GM12878 (cell line): ENCODE results near the gene FRRS1L. TPM values are rescaled to one million over a fixed set of nuclear protein-coding genes. Genes with fewer than 3 reads are reported as not detected.

Source experiments
- ATAC-seq: fragments of 200-7000 bp; cut with Tn5 transposase; 3 replicates; pipeline ENCODE4 v1.9.1; 2020; ENCODE audit warnings: mild to moderate bottlenecking, moderate library complexity
- BruUV-seq: library from RNA; stranded (reverse); fragments of 400-500 nt; replicated peaks from 2 replicates; lab custom pipeline; 2021; lab: Mats Ljungman, UMichigan
- CTCF ChIA-PET: fragments of 300-600 bp; sonication (Branson Sonifier 250); formaldehyde crosslinking; extraction: SDS; loops from one replicate; lab custom pipeline; 2021; ENCODE audit warnings: inconsistent platforms; lab: Yijun Ruan, JAX
- POLR2A ChIA-PET: fragments of 350-600 bp; formaldehyde crosslinking; extraction: SDS; loops from one replicate; lab custom pipeline; 2021; ENCODE audit warnings: inconsistent platforms; lab: Charles Lee
- RAD21 ChIA-PET: fragments of 300-600 bp; sonication (Branson Sonifier 250); formaldehyde crosslinking; loops from one replicate; lab custom pipeline; 2023; ENCODE audit warnings: antibody characterized with exemption; ENCODE audit not compliant: unreplicated experiment; lab: Charles Lee
- SMC1A ChIA-PET: fragments of 300-600 bp; sonication (Branson Sonifier 250); formaldehyde crosslinking; loops from one replicate; lab custom pipeline; 2023; ENCODE audit not compliant: unreplicated experiment, uncharacterized antibody; lab: Charles Lee
- DNase-seq: peaks from one replicate; pipeline ENCODE4 v3.0.0-alpha.2; 2011; ENCODE audit warnings: low read depth, low spot score
- FAIRE-seq: peaks from 3 replicates; lab custom pipeline; 2011; peaks lifted over from hg19 to GRCh38; lab: Jason Lieb, UNC
- H2AFZ ChIP-seq: 2 replicates; pipeline ENCODE4 v1.6.0; 2011; ENCODE audit warnings: low read depth, low read length, control low read depth; ENCODE audit not compliant: control insufficient read depth
- H3K27ac ChIP-seq: 2 replicates; pipeline ENCODE4 v1.5.1; 2011; ENCODE audit warnings: control low read depth; ENCODE audit not compliant: control insufficient read depth, insufficient read depth
- H3K27me3 ChIP-seq, 2 experiments: replicated peaks in 1 of 2; 2 replicates each; pipeline versions ENCODE4 v1.6.0 to v1.6.1; 2011; ENCODE audit warnings: low read length in 1 of 2; ENCODE audit not compliant: control insufficient read depth in 2 of 2, insufficient read depth in 2 of 2
- H3K36me3 ChIP-seq, 2 experiments: 2 replicates each; pipeline ENCODE4 v1.5.1; 2011; ENCODE audit warnings: low read length in 1 of 2; ENCODE audit not compliant: control insufficient read depth in 2 of 2, insufficient read depth in 2 of 2
- H3K4me1 ChIP-seq: 2 replicates; pipeline ENCODE4 v1.6.1; 2011; ENCODE audit warnings: mild to moderate bottlenecking, low read length, moderate library complexity, mixed read lengths; ENCODE audit not compliant: control insufficient read depth, insufficient read depth
- H3K4me2 ChIP-seq: 2 replicates; pipeline ENCODE4 v1.6.0; 2011; ENCODE audit warnings: control low read depth; ENCODE audit not compliant: control insufficient read depth, insufficient read depth
- H3K4me3 ChIP-seq: fragments of 200-600 bp; sonication (generic); 2 replicates; pipeline ENCODE4 v1.5.1; 2016
- H3K79me2 ChIP-seq: 2 replicates; pipeline ENCODE4 v1.6.0; 2011; ENCODE audit warnings: low read length; ENCODE audit not compliant: control insufficient read depth, insufficient read depth
- H3K9ac ChIP-seq: 2 replicates; pipeline ENCODE4 v1.8.0; 2011; ENCODE audit warnings: low read length, control low read depth, mixed read lengths; ENCODE audit not compliant: control insufficient read depth, insufficient read depth
- H3K9me3 ChIP-seq: replicated peaks from 3 replicates; pipeline ENCODE4 v1.5.1; 2011; ENCODE audit warnings: mild to moderate bottlenecking, low read length; ENCODE audit not compliant: control insufficient read depth, insufficient read depth
- H4K20me1 ChIP-seq: 2 replicates; pipeline ENCODE4 v1.6.0; 2011; ENCODE audit not compliant: control insufficient read depth, insufficient read depth
- CEBPB ChIP-seq, 2 experiments: fragments of 150-350 bp in 1 of 2; IDR thresholded peaks; 2 replicates each; pipeline ENCODE4 v1.6.1; 2012 to 2014; ENCODE audit warnings: low read depth in 2 of 2, low read length in 2 of 2, borderline replicate concordance in 1 of 2, inconsistent platforms in 1 of 2
- NR2C2 ChIP-seq: IDR thresholded peaks from 2 replicates; pipeline ENCODE4 v1.6.1; 2011; ENCODE audit warnings: borderline replicate concordance, low read depth; ENCODE audit not compliant: control insufficient read depth, insufficient read length
- SP1 ChIP-seq: IDR thresholded peaks from one replicate; pipeline ENCODE4 v1.6.1; 2011; ENCODE audit warnings: low read depth, low read length
- SPI1 ChIP-seq: IDR thresholded peaks from 2 replicates; pipeline ENCODE4 v1.6.1; 2011; ENCODE audit warnings: low read depth, mild to moderate bottlenecking, low read length, moderate library complexity, borderline replicate concordance; ENCODE audit not compliant: insufficient read depth
- TCF12 ChIP-seq: IDR thresholded peaks from 2 replicates; pipeline ENCODE4 v1.6.1; 2011; ENCODE audit warnings: low read depth, mild to moderate bottlenecking, low read length
- WGBS: methylation state at CpG from one replicate; pipeline ENCODE4 v1.1.6; 2016; ENCODE audit warnings: low lambda C conversion rate; ENCODE audit not compliant: insufficient replicate concordance, insufficient coverage; ENCODE audit errors: missing lambda C conversion rate; 5-methylcytosine and 5-hydroxymethylcytosine counted together
- in situ Hi-C: fragments of 300-500 bp; cut with MboI; formaldehyde crosslinking; loops from 9 replicates; pipeline ENCODE4 v1.14.3; 2018; ENCODE audit warnings: mixed read lengths
- intact Hi-C: fragments of 100-400 bp; cut with micrococcal nuclease; formaldehyde crosslinking; loops from one replicate; pipeline ENCODE4 v1.14.2; 2022; ENCODE audit not compliant: unreplicated experiment
- polyA plus RNA-seq, 11 experiments: library from polyadenylated mRNA; depleted of rRNA in 4 of 11; unstranded in 6 of 11; stranded (reverse) in 5 of 11; fragments of >200 nt; fragmentation: Nextera tagmentation in 4 of 11; fragmentation: Illumina TruSeq in 1 of 11; extraction: Ambion mirVana in 4 of 11; extraction: Trizol in 1 of 11; gene quantifications; 1 replicate in 1 of 11; 2 replicates in 10 of 11; pipeline versions ENCODE4 v1.2.1 to v1.2.3, GENCODE V29; 2011 to 2016; ENCODE audit warnings: inconsistent platforms in 2 of 11, missing spikeins in 2 of 11, low read depth in 1 of 11
- total RNA-seq, 4 experiments: library from RNA; depleted of rRNA in 3 of 4; stranded (reverse); fragments of >200 nt in 3 of 4; fragmentation: Illumina TruSeq in 1 of 4; extraction: Trizol in 1 of 4; gene quantifications; 2 replicates each; pipeline versions ENCODE4 v1.2.1 to v1.2.3, GENCODE V29; 2013 to 2021

FRRS1L gene
- total and polyA plus RNA-seq, 10 of the 15 experiments (the other 5 are each of a cell fraction or from before 2014, with no cell fraction given): not detected

DNA sequence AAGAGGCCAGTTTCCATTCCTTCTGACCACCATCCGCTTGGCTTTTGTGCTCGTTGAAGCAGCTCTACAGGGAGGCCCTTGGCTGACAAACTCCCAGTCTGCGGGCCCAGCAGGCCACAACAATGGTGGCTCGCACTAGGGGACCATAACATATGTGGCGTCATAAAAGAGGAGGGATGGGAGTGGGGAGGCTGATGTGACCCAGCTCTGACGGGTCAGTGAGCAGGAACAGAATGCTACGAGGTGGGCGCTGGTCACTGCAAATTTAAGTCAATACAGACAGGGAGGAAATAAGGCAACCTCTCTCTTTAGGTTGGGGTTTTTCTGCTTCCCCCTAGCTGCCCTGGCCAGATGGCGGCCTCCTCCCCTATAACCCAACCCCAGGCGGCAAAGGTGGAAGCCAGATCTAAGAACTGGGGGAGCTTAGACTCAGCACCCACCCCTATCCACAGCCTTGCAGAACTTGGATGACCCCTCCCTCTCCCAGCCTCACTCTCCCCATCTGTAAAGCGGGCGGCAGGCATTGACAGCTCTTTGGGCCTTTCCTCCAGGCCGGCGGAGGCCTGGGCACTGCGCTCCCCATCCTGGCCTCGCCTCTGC is 778 bp downstream of the FRRS1L start (continued):
- TF ChIP-seq CEBPB (IDR thresholded peaks at IDR 0.05; ENCODE audit: borderline replicate concordance in 1 of 2, low read depth in 2 of 2, low read length in 2 of 2): no peak

DNA sequence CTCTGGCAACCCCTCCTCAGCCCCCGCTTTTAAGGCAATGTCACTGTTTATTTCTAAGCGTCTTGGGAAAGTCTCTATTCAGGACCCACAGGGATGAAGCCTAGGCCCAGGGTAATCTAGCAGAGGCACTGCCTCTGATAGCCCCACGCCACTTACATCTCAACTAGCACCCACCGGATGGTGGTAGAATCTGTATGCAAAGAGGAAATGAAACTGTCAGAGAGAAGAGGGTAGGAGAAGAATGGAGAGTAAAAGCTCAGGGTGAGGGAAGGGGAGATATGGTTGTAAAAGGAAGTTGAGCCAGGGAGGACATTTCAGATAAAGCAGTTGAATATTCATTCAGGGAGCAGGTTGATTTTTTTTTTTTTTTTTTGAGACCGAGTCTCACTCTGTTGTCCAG is 3.0 kb downstream of the FRRS1L start:
- Histone ChIP-seq H3K9ac (no peak overlapping the region), H3K9me3 (no peaks in the 10 kb centered on the region; the same call in 2 of the 3 replicates), H3K4me1 (0 out of 2 replicates have a peak, but pooled peaks cover 6% of the 10 kb centered on the region), H3K79me2 (no peaks in the 10 kb centered on the region), H3K27ac (no peak overlapping the region), H4K20me1 (no peaks in the 10 kb centered on the region), H3K36me3 (no peaks in the 10 kb centered on the region), H3K27me3 (peaks cover 5 to 7% of the 10 kb centered on the region in 2 experiments; a peak in 3 of 4 replicates), H3K4me3 (no peak overlapping the region), H3K4me2 (no peak overlapping the region), H2AFZ (no peak overlapping the region)
- WGBS: 43% methylated on average over 4 of the region's 5 CpGs
- FAIRE-seq: no peak
- ChIA-PET POLR2A (no interaction called here), SMC1A (no interaction called here), RAD21 (no interaction called here), CTCF (no interaction called here)
- peak; percentile 76 for ATAC-seq
- no peak for DNase-seq
- BruUV-seq: no TSS peak
- in situ Hi-C loops: no loop called here
- intact Hi-C loops: no loop called here
- no peak for TF ChIP-seq NR2C2
- TF ChIP-seq SPI1: peak; percentile 89
- TF ChIP-seq TCF12: no peak

DNA sequence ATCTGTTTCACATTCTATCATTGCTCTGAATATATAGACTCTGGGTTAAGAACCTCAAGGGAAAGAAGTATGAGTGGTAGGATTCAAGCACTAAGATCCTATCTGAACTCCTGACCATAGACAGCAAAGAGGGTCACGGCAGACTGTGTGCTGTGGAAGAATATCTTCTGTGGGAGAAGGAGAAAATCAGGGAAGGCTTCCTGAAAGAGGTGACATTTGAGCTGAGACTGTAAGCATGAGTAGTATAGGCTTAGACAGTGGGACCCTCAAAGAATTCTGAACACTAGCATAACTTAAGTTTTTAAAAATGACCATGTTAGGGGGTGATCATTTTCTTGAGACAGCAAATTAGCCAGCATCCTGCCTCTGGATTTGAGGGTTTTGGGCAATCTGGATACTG is 3.9 kb downstream of the FRRS1L start:
- ChIA-PET CTCF (no interaction called here), POLR2A (no interaction called here), RAD21 (no interaction called here), SMC1A (no interaction called here)
- no peak for DNase-seq
- Histone ChIP-seq H3K4me1 (0 out of 2 replicates have a peak, but pooled peaks cover 6% of the 10 kb centered on the region), H3K27ac (no peak overlapping the region), H3K36me3 (no peaks in the 10 kb centered on the region), H3K9ac (no peak overlapping the region), H3K27me3 (peaks cover 5 to 7% of the 10 kb centered on the region in 2 experiments; a peak in 2 of 4 replicates), H3K4me3 (no peak overlapping the region), H3K9me3 (no peaks in the 10 kb centered on the region; the same call in 2 of the 3 replicates), H3K4me2 (no peak overlapping the region), H3K79me2 (no peaks in the 10 kb centered on the region), H4K20me1 (no peaks in the 10 kb centered on the region), H2AFZ (no peak overlapping the region)
- WGBS: 62% methylated on average over 1 of the region's 1 CpG
- no peak for FAIRE-seq
- intact Hi-C loops (no loop called here), in situ Hi-C loops (no loop called here)
- ATAC-seq: no peak
- BruUV-seq: no TSS peak
- TF ChIP-seq SP1: no peak
